HG02943 (cell line): ENCODE results near the gene ADCY1.

Experiments
- ATAC-seq: cut with Tn5 transposase; IDR thresholded peaks from one replicate; pipeline ENCODE4 v1.9.1; 2021; ENCODE audit warnings: mild to moderate bottlenecking, low read depth, moderate library complexity; ENCODE audit not compliant: unreplicated experiment

The ADCY1 gene

DNA sequence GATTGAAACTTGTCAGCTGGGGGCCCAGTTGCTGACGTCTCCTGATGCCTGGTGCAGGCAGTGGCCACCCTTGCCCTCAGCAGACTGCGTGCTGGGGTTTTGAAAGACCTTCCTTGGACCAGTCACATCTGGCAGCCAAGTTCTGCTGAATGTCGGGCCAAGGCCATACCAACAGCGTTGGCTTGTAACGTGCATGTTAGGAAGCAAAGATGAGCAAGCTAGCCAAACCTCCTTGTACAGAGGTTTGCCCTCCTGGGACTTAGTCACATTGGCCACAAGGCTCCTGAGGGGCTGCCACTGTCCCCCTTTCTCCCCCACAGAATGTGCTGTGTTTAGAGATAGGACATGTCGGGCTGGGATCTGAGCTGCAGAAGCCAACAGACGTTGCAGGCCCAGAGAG is 49.0 kb downstream of the ADCY1 start:
- ATAC-seq: no peak

DNA sequence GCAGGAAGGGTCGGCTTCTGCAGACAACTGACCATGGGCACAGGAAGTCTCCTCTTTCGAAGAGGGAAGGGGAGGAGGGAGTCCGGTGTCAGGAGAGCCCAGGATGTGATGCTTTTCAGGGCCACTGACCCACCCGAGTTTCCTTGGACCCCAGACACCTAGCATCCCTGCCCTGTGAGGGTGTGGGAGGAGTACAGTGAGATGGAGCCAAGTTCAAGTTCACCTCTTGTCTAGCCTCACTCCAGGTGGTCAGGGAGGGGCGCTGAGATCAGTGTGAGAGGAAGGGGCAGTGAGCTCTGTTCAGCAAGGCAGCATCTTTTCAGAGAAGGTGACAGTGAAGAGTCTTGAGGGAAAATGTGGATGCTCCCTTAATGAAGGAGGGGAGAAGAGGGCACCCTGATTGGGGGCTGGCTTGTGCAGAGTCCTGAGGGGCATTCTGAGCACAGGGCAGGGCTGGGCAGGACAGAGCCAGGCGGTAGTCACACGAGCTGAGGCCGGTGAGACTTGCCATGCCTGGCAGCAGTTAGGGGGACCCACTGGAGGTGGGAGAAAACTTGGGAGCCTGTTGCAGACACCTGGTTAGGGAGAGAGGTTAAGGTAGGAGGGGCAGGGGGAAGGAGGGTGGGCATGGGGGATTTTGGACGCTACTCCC is 49.7 kb downstream of the ADCY1 start:
- no peak for ATAC-seq

DNA sequence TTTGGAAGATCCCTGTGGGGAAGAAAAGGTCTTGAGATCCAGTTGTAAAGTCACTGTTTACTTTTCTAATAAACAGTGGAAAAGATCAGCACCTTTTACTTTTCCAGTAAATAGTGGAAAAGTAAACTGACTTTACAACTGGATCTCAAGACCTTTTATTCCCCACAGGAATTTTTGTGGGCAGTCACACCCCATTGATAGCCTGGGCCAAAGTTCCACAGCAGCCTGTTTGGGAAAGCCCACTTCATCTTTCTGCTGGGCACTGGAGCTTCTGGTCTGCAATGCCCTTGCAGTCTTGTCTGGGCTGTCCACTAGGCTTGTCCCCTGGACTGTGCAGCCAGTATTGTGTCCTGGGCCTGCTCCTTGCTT is 50.2 kb downstream of the ADCY1 start:
- no peak for ATAC-seq

DNA sequence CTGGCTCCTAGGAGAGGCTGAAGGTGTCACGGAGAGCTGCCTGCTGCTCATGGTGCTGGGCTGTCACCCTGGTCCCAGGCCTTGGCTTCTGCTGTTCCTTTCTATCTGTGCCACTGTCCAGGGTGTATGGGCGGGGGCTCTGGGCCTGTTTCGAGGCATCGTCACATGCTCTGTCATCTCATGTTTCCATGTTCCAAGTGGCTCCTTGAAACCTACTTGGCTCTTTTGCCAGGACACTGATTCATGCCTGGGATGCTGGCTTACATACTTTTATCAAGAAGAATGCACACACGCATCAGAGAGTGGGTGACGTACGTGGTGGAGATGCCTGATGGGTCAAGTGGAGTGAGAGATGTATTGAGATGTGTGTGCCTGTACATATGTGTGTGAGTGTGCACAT is 50.9 kb downstream of the ADCY1 start:
- ATAC-seq: no peak

DNA sequence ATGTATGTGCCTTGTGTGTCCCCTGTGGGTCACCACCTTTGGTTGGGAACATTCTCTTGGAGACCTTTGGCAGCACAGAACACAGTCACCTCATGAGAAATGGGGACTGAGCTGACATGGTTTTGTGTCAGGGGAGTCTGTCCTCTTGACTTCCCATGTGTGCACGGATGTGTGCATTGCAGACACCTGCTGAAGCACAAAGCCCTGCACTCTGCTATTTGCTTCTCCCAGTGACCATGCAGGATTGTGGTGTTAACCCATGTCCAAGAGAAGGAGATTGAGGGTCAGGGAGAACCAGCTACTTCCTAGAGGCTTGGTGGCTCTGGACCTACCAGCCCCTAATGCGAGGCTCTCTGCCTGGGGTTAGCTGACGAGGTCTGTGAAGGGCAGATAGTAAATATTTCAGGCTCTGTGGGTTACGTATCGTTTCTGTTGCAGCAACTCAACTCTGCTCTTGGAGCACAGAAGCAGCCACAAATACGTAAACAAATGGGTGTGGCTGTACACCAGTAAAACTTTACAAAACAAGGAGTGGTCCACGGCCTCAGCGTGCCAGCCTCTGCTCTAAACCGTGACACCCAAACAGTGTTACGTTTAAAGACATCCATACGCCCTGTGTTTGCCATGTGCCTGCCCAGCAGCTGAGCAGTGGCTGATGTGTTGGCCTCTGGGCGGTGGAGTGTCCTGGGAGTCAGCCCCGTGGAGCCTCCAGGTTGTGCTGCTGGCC is 51.7 kb downstream of the ADCY1 start:
- no peak for ATAC-seq

DNA sequence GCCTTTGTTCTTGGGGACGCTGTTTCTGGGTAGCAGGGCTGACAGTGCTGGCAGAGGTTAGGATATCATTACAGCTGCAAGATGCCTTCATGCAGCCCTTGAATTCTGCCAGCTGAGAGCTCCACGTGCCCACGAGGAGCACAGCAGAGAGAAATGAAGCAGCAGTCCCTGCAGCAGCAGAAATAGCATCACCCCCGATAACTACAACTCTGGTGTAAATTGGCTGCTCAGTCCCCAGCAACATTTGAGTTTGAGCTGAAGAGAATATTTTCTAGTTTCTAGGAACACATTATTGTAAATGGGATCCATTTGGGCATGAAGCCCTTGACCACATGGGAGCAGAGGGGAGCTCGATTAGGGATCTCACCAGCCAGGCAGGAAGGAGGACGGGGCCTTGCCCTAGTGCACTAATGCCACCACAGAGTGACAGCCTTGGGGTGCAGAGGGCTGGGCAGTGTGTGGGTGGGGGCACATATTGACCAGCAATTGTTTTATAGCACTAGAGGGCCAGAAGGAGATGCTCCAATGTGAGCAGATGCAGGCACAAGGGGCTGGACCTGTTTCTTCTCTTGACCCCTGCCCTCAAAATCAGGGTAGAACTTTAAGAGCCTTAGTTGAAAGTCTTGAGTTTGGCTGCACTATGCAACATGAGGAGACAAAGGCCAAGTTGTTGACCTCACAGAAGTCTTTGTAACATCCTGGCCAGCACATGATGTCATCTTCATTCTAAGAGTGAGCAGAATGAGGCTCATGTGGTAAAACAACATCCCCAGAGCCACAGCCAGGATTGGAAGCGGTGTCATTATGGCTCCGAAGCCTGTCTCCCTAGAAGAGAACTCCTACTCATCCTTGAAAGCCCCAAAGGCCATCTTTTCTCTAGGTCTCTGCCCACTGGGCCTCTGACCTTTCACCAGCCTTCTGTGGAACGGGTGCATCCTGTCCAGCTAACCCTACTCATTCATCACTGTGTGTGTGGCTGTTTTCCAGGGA is 52.6 kb downstream of the ADCY1 start:
- no peak for ATAC-seq

DNA sequence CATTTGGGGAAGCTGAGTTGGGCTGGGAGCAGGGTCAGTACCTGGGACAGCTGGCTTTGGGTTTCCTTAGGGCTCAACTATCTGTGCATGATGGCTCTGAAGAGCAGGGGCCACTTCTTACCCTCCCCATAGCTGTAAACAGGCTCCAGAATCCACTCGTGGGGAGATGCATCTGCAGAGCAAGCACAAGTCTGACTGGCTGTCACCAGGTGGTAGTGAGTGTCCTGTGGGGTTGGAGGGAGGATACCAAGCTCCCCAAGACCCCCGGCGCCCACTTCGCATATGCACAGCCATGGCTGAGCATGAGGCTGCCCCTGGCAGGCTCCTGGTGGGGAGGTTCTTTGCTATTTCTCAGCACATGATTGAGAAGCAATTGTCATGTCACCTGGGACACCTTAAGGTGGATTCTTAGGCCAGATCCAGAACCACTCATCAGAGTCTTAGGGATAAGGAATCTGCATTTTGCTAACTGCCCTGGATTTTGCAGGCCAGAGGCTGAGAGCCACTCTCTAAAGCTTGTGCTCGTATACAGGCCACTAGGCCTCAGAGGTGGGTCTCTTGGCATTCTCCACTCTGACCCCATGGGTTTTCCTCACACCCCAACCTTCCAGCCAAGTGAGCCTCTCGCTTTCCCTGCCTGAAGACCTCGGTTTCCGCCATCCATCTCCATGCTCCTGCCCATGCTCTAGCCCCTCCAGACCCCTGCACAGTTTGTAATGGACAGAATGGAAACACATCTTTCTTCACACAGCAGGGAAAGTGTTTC is 53.7 kb downstream of the ADCY1 start:
- no peak for ATAC-seq

DNA sequence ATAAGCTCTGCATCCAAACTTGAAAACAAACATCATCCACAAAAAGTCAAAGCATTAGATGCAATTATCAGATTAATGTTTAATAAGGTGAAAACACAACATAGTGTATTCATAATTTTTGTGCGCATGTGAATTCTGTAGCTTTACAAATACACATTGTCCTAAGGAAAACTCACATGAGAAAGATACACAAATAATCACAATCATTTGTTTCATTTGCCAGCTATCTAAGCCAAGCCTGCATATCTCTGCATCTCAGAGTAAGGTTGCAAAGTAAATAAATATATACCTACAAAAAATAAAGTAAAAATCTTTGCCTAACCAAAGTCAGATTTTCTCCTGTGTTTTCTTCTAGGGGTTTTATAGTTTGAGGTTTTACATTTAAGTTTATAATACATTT is 57.4 kb downstream of the ADCY1 start:
- ATAC-seq: no peak

DNA sequence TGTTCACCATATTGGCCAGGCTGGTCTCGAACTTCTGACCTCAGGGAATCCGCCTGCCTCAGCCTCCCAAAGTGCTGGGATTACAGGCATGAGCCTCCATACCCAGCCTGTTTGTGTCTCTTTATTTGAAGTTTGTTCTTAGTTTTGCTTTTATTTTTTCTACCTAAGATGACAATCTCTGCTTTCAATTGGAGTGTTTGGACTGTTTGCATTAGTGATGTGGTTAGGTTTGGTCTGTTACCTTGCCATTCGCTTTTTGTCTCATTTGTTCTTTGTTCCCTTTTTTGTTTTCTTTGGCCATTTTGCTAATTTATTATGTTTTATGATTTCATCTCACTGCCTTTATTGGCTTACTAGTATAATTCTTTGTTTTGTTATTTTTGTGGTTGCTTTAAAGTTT is 62.6 kb downstream of the ADCY1 start:
- ATAC-seq: no peak

DNA sequence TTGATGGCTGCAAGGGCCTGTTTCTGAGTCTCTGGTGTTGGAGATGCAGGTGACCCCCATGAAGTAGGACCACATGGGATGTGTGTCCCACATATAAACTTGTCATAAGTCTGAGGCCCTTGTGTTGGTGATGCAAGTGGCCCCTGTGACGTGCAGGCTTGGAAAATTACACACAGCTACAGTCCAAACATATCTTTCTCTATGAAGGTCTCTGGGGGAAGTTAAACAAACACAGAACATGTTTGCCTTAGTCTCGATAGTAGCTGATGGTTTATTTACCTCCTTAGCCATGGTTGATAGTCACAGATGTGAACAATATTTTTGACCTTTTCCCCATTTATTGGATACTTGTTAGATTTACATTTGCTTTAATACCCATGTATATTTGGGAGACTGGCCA is 64.7 kb downstream of the ADCY1 start:
- ATAC-seq: no peak

DNA sequence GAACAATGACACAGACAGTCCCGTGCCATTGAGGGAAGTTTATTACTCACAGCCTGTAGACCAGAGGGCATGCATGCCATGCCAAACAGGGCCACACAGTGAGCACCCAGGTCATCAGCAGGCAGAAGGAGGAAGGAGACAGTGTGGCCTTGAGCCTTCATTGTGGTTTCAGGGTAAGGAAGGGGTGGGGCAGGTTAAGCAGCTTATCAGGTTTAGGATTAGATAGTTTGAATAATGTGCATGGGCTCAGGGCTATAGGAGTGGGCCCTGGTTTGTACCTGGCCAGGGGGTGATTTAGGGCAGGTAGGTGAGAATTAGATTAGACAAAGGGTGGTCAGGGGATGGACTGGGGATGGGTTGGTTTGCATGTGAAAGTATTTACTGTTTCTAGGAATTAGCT is 67.9 kb downstream of the ADCY1 start:
- no peak for ATAC-seq

DNA sequence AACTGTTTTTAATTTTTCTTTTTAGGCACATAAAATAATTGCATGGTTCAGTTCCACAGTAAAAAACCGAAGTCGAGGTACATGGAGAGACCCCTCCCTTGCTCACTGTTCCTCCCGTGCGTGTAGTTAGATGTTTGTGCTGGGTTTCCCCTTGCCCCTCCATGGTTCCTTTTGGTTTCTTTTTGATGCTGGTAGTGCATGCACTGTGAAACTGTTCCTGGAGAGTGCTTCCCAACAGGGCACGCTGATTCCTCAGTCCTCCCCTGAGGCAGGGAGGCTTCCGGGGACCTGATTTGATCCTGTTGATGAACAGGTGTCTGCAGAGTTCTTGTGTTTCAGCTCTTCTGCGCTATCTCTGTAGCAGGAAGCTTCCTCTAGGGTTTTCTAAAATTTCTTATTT is 69.5 kb downstream of the ADCY1 start:
- no peak for ATAC-seq

DNA sequence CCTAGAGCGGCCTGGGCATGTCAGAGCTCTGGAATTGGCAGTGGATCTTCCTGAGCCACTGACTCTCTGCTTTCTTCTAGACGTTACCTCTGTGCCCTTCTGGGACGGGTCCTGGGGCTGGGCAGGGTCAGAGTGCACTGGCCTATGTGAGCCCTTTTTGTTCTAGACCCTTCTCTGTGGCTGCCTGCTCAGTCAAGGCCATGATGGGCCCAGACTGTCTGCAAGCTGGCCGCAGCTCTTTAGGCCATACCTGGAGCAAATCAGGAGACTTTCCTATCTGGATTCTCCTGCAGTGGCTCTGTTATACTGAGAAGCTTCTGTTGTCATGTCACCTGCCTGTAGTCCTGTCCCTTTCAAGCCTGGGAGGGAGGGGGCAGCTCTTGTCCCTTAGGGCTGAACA is 70.1 kb downstream of the ADCY1 start:
- ATAC-seq: no peak

DNA sequence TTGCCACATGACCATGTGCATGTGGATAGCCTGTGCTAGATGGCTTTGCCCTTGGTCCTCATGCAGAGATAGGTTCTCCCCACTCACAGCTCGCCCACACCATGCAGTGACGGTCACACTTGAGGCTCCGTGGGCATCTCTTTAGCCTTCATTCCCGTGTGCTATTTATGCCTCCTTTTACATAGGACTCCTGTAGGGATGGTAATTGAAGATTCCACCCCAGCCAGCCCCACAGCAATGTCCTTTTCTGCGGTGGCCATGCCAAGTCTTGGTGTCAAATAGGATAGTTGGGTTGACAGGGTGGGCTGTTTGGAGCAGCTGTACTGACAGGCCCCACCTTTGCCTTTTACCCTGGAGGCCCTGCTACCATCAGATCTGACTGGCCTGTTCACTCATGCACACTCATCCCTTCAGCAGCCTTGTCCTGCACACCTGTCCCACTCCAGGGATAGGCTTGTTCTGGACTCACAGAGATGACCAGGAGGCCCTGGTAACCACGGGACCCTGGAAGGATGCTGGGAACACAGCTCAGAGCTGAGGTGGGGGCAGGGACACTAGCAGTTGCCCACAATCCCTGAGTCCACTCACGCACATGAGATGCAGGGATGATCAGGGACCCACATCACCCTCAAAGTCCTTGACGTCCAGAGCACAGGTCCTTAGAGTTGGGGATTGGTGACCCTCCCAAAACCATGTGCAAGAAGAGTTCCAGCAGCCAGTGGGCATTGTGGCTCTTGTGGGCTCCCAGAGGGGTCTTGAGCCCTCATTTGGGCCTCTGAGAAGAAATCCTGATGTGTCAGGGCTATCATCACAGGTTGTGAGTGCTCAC is 71.2 kb downstream of the ADCY1 start:
- no peak for ATAC-seq

DNA sequence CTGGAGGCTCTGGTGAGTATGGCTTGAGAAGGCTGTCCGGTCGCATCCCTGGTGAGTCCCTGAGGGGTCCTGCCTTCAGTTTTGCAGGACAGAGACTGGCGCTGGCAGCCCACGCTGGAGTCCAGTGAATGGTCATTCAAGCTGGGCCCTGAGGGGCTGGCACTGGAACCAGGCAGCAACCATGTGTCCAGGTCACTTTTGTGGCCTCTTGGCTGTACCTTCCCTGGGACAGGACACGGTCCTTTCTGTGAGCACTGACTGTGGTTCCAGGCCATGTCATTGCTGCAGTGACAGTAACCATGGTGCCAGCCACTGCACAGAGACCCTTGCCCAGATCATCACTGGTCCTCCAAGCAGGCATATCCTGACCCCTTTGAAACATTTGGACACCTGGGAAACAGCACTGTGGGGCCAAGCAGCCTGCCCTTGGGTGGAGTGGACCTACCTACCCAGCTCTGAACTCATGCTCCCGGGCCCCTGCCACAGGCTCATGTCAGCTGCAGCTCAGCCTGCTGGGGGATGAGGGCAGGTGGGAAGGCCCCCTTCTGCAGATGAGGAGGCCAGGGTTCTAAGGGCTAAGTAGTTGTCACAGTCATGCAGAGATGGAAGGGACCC is 72.1 kb downstream of the ADCY1 start:
- ATAC-seq: no peak

DNA sequence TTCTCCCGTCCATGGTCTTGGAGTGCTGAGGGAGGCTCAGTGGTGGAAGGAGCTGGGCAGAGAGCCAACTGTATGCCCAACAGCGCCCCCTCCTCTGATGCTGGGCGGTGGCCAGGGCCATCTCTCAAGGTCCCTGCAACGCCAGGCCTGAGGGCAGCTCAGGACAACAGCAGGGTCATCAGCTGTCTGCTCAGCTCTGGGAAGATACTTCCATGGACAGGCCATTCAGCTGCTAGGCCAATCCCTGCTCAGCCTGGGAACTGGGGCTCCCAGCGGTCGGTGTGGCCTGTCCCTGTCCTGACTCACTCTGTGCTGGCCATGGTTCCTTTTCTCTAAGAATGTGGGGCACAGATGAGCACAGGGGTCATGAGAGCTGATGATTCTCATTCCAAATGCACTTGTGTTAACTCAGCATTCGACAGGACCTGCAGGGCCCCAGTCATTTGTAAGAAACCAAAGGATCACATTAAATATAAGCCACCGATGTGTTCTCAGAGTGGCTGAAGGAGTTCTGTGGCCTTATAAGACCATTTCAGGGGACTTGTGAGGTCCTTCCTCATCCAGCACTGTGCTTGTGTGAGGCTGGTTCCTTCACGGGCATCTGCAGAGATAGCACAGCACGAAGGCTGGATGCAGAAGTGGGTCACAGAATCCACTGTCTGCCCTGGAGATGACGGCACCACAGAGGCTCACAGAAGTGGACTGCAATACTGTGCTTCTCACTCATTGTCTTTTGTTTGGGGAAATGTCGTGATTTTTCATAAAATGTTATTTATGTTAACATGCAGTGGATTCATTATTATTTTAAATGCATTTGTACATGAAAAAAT is 73.0 kb downstream of the ADCY1 start:
- ATAC-seq: no peak

DNA sequence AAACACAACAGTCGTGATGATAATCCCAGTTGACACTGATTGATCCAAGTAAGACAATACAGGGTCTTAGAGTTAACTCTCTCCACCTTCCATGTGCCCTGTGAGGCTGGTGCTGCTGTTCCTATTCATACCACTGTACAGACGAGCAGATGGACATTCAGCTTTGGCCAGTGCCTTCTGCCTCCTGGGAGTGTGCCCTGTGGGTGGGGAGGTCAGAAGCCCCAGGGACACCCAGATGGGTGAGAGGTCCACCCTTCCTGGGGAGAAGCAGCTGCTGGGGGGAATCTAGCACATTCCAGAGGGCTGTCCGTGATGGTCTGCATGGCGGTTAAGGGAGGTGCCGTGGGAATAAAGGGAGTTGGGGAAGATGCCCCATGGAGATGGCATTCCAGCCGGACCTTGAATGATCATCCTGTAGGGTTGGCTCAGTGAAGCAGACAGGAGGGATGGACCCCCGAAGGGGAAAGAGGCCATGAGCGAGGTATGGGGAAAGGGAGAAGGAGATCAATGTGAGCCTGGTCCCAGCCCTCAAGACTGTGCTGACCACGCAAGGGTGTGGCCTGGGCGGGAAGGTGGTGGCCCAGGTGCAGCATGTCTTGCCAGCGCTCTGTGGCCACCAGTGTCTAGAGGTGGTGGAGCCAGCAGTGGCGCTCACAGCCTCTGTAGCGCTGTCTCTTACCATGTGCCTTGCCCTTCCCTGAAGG is 74.0 kb downstream of the ADCY1 start:
- no peak for ATAC-seq

DNA sequence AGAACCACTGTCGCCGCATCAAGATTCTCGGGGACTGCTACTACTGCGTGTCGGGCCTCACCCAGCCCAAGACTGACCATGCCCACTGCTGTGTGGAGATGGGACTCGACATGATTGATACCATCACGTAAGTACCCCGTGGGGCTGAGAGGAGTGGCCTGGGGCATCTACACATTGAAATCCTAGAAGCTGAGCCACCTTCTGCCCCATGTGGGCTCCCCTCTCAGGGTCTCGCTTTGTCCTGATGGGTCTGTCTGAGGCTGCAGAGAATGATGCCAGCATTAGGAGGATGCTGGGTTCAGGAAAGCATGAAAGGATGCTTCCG is 74.5 kb downstream of the ADCY1 start:
- ATAC-seq: no peak
